CD4-positive, alpha-beta T cell (primary cell): ENCODE results near the gene SPATC1L. TPM values are rescaled to one million over a fixed set of nuclear protein-coding genes. Genes with fewer than 3 reads are reported as not detected.

Experiments used
- ATAC-seq: fragments of 200-7000 bp; cut with Tn5 transposase; one replicate; pipeline ENCODE4 v1.10.0; 2022; ENCODE audit warnings: mild to moderate bottlenecking; ENCODE audit not compliant: poor library complexity
- CTCF ChIA-PET: fragments of 350-600 bp; sonication (Branson Sonifier 250); formaldehyde crosslinking; loops from one replicate; lab custom pipeline; 2021; ENCODE audit warnings: antibody characterized with exemption, inconsistent platforms; lab: Charles Lee
- POLR2A ChIA-PET: fragments of 350-600 bp; sonication (Branson Sonifier 250); formaldehyde crosslinking; loops from one replicate; lab custom pipeline; 2021; ENCODE audit warnings: antibody characterized with exemption, inconsistent platforms; lab: Charles Lee
- DNase-seq, 14 experiments: peaks; one replicate each; pipeline ENCODE4 v3.0.0-alpha.2; 2013 to 2020; ENCODE audit warnings: mixed read lengths in 2 of 14
- H3K27ac ChIP-seq, 2 donors: one replicate each; pipeline versions ENCODE4 v1.5.1 to v1.7.0; 2013; ENCODE audit warnings: low read length in 2 of 2, low read depth in 1 of 2, mild to moderate bottlenecking in 1 of 2
- H3K27me3 ChIP-seq, 2 experiments: 1 replicate in 1 of 2; 2 replicates in 1 of 2; pipeline versions ENCODE4 v1.6.1 to v1.7.0; 2013; ENCODE audit warnings: low read length in 2 of 2, control low read depth in 1 of 2, mild to moderate bottlenecking in 1 of 2, moderate library complexity in 1 of 2; ENCODE audit not compliant: insufficient read depth in 2 of 2, control insufficient read depth in 1 of 2
- H3K36me3 ChIP-seq: one replicate; pipeline ENCODE4 v1.6.1; 2013; ENCODE audit warnings: low read length, control low read depth; ENCODE audit not compliant: insufficient read depth
- H3K4me1 ChIP-seq: one replicate; pipeline ENCODE4 v1.6.1; 2013; ENCODE audit warnings: low read length, control low read depth; ENCODE audit not compliant: insufficient read depth
- H3K4me3 ChIP-seq: one replicate; pipeline ENCODE4 v1.5.1; 2013; ENCODE audit warnings: mild to moderate bottlenecking, low read length, moderate library complexity
- H3K9me3 ChIP-seq, 2 experiments: 1 replicate in 1 of 2; 2 replicates in 1 of 2; pipeline versions ENCODE4 v1.6.1 to v1.7.0; 2013; ENCODE audit warnings: low read length in 2 of 2, mild to moderate bottlenecking in 2 of 2, control low read depth in 1 of 2, moderate library complexity in 1 of 2; ENCODE audit not compliant: control insufficient read depth in 1 of 2, insufficient read depth in 1 of 2
- H3K27ac Mint-ChIP-seq: one replicate; pipeline ENCODE4 v1.8.0; 2020; ENCODE audit warnings: mixed read lengths
- H3K27me3 Mint-ChIP-seq: one replicate; pipeline ENCODE4 v1.8.0; 2021; ENCODE audit warnings: mixed read lengths
- H3K36me3 Mint-ChIP-seq: one replicate; pipeline ENCODE4 v1.8.0; 2021; ENCODE audit warnings: low read depth, mixed read lengths
- H3K4me1 Mint-ChIP-seq: one replicate; pipeline ENCODE4 v1.8.0; 2021; ENCODE audit warnings: low read depth, mixed read lengths
- H3K4me3 Mint-ChIP-seq: one replicate; pipeline ENCODE4 v1.8.0; 2020; ENCODE audit warnings: mild to moderate bottlenecking, mixed read lengths
- H3K9me3 Mint-ChIP-seq: one replicate; pipeline ENCODE4 v1.8.0; 2020; ENCODE audit warnings: mixed read lengths
- CTCF ChIP-seq: fragments of 200-600 bp; IDR thresholded peaks from one replicate; pipeline ENCODE4 v1.8.0; 2022; ENCODE audit warnings: antibody characterized with exemption, mild to moderate bottlenecking
- intact Hi-C, 2 experiments: fragments of 100-400 bp; cut with DNase I in 1 of 2; cut with micrococcal nuclease in 1 of 2; formaldehyde crosslinking; loops; one replicate each; pipeline versions ENCODE4 v1.15.1 to v1.9.0; 2023 to 2025; cut with DNase I, micrococcal nuclease
- total RNA-seq, 174 experiments: library from RNA in 2 of 174; stranded (reverse) in 2 of 174; gene quantifications; one replicate each; pipeline ENCODE4 v1.2.3 and lab custom pipeline; 2021 to 2026

Gene SPATC1L
- total RNA-seq, 2 experiments from 2014 or later = 2.8 to 3.0 TPM

GRCh38 chr21:46217511-46218196, 33.4 kb upstream of the SPATC1L start:
- H3K27me3 ChIP-seq = no peaks in the 10 kb centered on the region
- intact Hi-C loops = no loop called here
- DNase-seq = peak in 1 of 14 experiments; percentile 11
- H3K36me3 ChIP-seq = peaks cover 30% of the 10 kb centered on the region
- no peak overlapping the region for H3K27ac ChIP-seq
- Mint-ChIP-seq H3K4me3 (no peak overlapping the region), H3K36me3 (peaks cover 42% of the 10 kb centered on the region), H3K4me1 (no peaks in the 10 kb centered on the region), H3K27me3 (no peaks in the 10 kb centered on the region), H3K27ac (no peak overlapping the region), H3K9me3 (no peaks in the 10 kb centered on the region)
- no peaks in the 10 kb centered on the region for H3K9me3 ChIP-seq
- no peak for ATAC-seq
- TF ChIP-seq CTCF = no peak
- H3K4me1 ChIP-seq = no peaks in the 10 kb centered on the region
- CTCF ChIA-PET = no interaction called here
- H3K4me3 ChIP-seq = no peak overlapping the region
- POLR2A ChIA-PET = no interaction called here

- no peaks in the 10 kb centered on the region for H3K4me1 Mint-ChIP-seq
- no peak overlapping the region for H3K27ac Mint-ChIP-seq
- no peaks in the 10 kb centered on the region for H3K27me3 Mint-ChIP-seq
- no peak for TF ChIP-seq CTCF
- ATAC-seq (no peak), DNase-seq (no peak)
- Histone ChIP-seq H3K4me3 (no peak overlapping the region), H3K27me3 (no peaks in the 10 kb centered on the region), H3K4me1 (no peaks in the 10 kb centered on the region), H3K27ac (no peak overlapping the region), H3K9me3 (no peaks in the 10 kb centered on the region), H3K36me3 (peaks cover 23% of the 10 kb centered on the region)
- H3K9me3 Mint-ChIP-seq = no peaks in the 10 kb centered on the region
- H3K36me3 Mint-ChIP-seq = peaks cover 28% of the 10 kb centered on the region
- ChIA-PET CTCF (no interaction called here), POLR2A (no interaction called here)
- H3K4me3 Mint-ChIP-seq = no peak overlapping the region
- intact Hi-C loops = no loop called here
Measured at GRCh38 chr21:46216132-46216747, 32.0 kb upstream of the SPATC1L start.

GRCh38 chr21:46215436-46216131, 31.3 kb upstream of the SPATC1L start:
- H3K4me3 ChIP-seq = no peak overlapping the region
- Mint-ChIP-seq H3K4me1 (no peaks in the 10 kb centered on the region), H3K9me3 (no peaks in the 10 kb centered on the region), H3K27ac (no peak overlapping the region), H3K36me3 (peaks cover 21% of the 10 kb centered on the region), H3K4me3 (no peak overlapping the region), H3K27me3 (no peaks in the 10 kb centered on the region)
- TF ChIP-seq CTCF = no peak
- peaks cover 24% of the 10 kb centered on the region for H3K36me3 ChIP-seq
- ChIA-PET POLR2A (no interaction called here), CTCF (no interaction called here)
- H3K4me1 ChIP-seq = no peaks in the 10 kb centered on the region
- H3K27ac ChIP-seq = no peak overlapping the region
- no peak for ATAC-seq
- H3K9me3 ChIP-seq = no peaks in the 10 kb centered on the region
- H3K27me3 ChIP-seq = no peaks in the 10 kb centered on the region
- intact Hi-C loops = no loop called here
- peak in 1 of 14 experiments; percentile 13 for DNase-seq
